GM13976 (cell line): ENCODE results near the gene MAP3K14.

ENCODE experiments used
- DNase-seq: peaks from one replicate; pipeline ENCODE4 v3.0.0; 2012; ENCODE audit warnings: low spot score
- in situ Hi-C: fragments of 300-500 bp; cut with MboI; formaldehyde crosslinking; loops from one replicate; pipeline ENCODE4 v1.12.0; 2022; ENCODE audit warnings: low sequenced_read_pairs, mixed read lengths, inconsistent platforms; ENCODE audit not compliant: unreplicated experiment
- TF ChIP-seq, protein P1 (sequence below): IDR thresholded peaks from 2 replicates; pipeline ENCODE4 v1.5.1; 2012; ENCODE audit warnings: borderline replicate concordance, mild to moderate bottlenecking; ENCODE audit not compliant: insufficient read depth; ENCODE audit errors: extremely low read depth, missing control alignments, control extremely low read depth

Gene MAP3K14

DNA sequence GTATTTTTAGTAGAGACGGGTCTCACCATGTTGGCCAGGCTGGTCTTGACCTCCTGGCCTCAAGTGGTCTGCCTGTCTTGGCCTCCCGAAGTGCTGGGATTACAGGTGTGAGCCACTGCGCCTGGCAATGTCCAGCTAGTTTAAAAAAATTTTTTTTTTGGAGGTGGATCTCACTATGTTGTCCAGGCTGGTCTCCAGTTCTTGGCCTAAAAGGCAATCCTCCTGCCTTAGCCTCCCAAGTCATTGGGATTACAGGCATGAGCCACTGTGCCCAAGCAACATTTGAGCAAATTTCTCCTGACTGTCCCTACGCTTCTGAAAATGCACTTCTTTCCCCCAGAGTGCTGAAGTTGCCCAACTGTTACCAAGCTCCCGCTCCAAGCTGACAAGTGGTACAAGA lies 8.0 kb downstream of the MAP3K14 start:
- in situ Hi-C loops = no loop called here
- DNase-seq = no peak
- TF ChIP-seq, protein P1, sequence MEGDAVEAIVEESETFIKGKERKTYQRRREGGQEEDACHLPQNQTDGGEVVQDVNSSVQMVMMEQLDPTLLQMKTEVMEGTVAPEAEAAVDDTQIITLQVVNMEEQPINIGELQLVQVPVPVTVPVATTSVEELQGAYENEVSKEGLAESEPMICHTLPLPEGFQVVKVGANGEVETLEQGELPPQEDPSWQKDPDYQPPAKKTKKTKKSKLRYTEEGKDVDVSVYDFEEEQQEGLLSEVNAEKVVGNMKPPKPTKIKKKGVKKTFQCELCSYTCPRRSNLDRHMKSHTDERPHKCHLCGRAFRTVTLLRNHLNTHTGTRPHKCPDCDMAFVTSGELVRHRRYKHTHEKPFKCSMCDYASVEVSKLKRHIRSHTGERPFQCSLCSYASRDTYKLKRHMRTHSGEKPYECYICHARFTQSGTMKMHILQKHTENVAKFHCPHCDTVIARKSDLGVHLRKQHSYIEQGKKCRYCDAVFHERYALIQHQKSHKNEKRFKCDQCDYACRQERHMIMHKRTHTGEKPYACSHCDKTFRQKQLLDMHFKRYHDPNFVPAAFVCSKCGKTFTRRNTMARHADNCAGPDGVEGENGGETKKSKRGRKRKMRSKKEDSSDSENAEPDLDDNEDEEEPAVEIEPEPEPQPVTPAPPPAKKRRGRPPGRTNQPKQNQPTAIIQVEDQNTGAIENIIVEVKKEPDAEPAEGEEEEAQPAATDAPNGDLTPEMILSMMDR = no peak

DNA sequence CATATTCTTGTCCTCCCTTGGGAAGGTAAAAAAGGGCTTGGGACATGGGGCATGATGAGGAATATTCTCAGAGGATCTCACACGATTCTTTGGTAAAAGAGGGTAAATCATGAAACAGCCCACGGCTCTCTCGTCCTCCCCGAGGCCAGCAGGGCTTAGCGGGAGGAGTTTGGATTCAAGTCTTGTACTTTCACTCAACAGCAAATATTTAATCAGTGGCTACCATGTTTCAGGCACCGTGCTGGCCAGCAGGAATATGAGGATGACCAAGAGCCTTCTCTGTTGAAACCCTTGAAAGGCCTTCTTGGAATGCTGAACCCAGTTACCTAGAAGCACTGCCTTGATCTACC lies 8.8 kb downstream of the MAP3K14 start:
- TF ChIP-seq, protein P1 = no peak
- no peak for DNase-seq
- in situ Hi-C loops = no loop called here

DNA sequence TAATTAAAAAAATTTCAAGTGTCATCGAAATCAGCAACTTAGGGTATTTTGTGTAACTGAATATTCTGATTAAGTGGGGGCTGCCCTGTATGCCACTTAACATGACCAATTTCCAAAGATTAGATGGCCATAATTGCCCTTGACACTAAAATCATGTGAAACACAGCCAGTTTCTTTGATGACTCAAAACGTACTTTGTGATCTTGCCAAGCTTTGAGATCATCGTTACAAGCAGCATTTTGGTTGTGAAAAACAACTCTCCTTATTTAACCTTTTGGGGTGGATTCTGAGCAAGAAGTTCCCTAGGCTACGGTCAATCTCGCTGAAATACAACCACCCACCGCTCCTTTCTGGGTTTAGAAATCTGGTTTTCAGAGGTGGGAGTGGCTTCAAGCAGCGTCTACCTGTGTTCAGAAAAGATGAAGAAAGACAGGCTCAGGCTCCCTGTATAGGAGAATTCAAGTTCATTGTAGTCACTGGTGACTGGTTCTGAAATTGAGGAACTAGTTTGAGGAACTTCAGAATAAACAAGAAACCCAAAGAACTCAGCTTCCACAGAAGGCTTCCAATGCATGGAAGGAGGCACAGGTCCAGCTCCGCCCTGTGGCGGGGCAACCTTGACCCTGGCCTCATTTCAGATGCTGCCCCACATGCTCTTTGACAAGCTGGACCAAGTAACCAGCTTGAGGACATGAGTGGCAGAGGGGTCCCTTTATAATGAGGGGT lies 9.4 kb downstream of the MAP3K14 start:
- peak; percentile 71 for DNase-seq
- TF ChIP-seq, protein P1 = no peak
- in situ Hi-C loops = no loop called here

DNA sequence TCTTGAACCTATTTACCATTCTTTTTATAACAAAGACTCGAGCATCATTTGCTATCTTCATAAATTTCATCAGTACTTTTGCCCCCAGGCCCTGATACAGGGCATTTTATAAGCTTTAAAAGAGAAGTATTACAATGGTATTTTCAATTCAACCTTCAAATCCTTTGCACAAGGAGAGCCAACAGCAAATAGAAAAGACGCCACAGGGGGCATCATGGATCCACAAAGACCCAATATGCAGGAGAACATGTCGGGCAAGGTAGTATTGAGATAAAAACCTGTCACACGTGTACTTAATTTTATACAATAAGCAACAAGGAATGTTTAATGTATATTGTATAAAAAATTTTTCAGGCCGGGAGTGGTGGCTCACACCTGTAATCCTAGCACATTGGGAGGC lies 10.2 kb downstream of the MAP3K14 start:
- TF ChIP-seq, protein P1 = no peak
- DNase-seq = no peak
- in situ Hi-C loops = no loop called here

DNA sequence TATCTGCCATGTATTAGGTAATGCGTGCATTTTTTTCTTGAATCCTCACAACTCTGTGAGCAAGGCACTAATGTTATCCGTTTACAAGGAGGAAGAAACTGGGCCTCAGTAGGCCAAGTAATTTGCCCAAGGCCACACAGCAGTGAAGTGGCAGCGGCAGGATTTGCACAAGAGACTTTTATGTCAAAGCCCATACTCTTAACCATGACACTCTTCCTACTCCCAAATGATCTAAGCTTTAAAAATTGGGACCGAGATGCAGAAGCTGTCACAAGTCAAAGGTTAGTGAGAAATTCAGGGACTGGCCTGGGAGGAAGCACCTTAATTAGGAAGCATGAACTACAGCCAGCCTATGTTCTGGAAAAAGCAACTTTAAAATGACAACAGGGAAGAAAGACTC lies 10.7 kb downstream of the MAP3K14 start:
- DNase-seq = no peak
- in situ Hi-C loops = no loop called here
- TF ChIP-seq, protein P1 = no peak

DNA sequence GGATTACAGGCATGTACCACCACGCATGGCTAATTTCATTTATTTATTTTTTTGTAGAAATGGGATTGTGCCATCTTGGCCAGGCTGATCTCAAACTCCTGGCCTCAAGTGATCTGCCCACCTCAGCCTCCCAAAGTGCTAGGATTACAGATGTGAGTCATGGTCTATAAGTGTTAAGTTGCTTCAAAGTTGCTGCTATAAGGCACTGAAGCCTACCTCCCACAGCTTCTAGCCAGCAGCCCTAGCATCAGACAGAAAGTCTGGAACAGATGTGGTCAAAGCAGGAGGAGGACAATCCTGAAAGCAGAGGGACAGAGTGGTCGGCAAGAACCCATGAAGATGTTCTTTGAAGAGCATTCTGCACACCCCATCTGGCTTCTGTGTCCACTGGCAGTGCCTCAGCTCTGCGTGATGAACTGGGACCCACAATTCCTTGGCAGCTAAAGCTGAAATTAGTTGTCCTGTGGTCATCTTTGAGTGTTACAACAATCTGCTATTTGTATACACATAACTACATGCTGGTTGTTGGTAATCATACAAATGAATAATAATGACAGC lies 11.2 kb downstream of the MAP3K14 start:
- DNase-seq = no peak
- TF ChIP-seq, protein P1 = no peak
- in situ Hi-C loops = no loop called here
